HG03175 (cell line): Measurements from ENCODE around the gene CPEB1.
"Not testable (repeated sequence)": the region's sequence is repeated elsewhere in the genome, so short reads cannot be mapped to it uniquely, and the experiment has no call there.

ENCODE experiments used
- ATAC-seq: cut with Tn5 transposase; IDR thresholded peaks from one replicate; pipeline ENCODE4 v1.9.1; 2021; ENCODE audit warnings: mild to moderate bottlenecking, moderate library complexity; ENCODE audit not compliant: unreplicated experiment

Gene CPEB1

DNA sequence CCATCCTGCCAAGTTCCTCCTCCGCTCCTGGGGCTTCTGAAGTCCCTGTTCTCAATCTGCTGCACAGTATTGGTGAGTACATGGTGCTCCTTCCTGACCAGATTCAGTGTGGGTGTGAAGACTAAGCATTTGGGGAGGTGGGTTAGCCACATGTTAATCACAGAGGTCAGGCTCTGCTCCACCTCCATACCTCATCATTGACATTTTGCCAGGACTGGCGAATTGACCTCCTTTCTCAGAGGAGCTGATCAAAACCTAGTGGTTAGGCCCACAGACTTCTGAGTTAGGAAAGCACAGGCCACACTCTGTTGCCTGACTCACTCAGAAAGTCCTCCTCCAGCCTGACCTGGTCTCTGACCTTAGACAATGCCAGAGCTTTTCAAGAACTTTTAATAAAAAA is 98.5 kb downstream of the CPEB1 start:
- no peak for ATAC-seq

DNA sequence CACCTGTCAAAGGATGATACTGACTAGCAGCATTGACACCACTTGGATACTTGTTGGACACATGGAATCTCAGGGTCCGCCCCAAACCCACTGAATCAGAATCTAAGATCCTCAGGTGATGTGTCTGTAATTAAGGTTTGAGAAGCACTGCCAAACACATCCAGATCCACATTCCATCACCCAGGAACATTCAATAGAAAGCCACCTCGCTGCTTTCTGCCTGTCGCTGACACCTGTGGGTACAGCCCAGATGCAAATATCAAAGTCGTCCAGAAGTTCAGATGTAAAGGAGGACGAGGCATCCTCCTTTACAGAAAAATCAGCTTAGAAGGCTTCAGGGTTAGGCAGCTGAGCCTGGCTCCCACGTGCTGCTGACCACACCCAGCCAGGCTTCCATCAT is 101.7 kb downstream of the CPEB1 start:
- no peak for ATAC-seq

DNA sequence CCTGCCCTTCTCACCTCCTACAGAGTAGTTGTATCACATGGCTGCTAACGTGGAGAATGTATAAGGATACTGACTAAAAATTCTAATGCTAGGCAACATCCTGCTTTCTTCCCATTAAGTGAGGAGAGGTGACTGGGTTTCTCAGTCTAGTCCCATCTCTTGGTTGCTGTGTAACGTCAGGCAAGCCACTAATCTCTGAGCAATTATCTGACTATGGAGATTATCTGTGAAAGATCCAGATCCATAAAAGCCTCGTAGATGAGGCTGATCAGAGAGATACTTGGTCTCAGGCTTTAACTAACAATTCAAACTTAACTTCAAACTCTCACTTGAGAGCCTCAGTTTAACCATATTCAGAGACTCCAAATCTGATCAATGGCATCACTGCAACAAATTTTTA is 102.2 kb downstream of the CPEB1 start:
- no peak for ATAC-seq

DNA sequence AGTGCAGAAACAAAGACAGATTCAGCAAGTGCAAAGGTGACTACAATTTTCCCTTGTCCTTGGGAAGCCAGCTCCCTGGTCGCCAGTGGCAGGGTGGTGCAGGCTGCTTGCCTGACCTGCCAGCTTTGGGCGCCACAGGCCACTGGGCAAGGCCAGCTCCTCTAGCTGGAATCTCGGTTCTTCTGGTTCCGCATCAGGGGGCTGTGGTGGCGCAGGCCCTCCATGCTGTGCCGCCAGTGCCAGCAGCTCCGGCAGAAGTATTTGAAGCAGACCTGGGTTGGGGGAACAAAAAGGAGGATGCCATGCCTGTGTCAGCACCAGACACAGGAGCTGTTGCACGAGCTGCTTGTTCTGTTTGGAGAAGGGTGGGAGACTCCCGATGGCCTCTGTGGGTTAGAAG is 102.7 kb downstream of the CPEB1 start:
- ATAC-seq: no peak

DNA sequence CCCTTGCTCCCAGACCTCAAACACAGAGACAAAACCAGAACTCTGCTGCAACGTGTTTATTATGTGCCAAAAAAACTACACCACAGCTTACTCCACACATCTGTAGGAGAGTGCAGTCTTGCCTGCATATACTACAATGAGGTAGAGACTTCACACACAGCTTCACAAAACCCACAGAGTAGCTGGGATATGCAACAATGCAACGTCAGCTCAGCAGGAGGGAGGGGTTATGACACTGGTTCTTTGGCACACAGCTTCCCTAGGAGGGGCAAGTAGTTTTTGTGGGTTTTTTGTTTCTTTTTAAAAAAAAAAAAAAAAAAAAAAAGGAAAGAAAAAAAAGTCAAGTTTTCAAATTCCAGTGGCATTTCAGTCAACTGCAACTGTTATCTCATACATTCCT is 104.0 kb downstream of the CPEB1 start:
- ATAC-seq: no peak

DNA sequence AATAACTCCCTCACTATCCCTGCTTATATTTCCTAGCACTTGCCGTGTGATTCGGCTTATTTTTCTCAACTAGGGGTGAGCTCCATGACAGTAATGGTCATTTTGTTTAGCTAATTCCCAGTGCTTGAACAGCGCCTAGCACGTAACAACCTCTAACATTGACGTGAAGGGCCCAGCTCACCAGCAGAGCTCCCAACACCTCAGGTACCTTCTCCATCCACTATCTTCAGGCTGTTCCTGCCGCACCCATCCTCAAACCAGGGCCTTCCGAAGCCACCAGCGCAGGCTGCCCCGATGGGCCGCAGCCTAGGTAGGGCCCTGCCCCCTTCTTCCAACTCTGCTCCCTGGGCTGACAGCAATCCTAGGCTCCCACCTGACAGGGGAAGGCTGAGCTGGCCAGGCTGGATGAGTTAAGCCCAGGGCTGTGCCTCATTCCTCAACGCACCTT is 106.2 kb downstream of the CPEB1 start:
- ATAC-seq: no peak

DNA sequence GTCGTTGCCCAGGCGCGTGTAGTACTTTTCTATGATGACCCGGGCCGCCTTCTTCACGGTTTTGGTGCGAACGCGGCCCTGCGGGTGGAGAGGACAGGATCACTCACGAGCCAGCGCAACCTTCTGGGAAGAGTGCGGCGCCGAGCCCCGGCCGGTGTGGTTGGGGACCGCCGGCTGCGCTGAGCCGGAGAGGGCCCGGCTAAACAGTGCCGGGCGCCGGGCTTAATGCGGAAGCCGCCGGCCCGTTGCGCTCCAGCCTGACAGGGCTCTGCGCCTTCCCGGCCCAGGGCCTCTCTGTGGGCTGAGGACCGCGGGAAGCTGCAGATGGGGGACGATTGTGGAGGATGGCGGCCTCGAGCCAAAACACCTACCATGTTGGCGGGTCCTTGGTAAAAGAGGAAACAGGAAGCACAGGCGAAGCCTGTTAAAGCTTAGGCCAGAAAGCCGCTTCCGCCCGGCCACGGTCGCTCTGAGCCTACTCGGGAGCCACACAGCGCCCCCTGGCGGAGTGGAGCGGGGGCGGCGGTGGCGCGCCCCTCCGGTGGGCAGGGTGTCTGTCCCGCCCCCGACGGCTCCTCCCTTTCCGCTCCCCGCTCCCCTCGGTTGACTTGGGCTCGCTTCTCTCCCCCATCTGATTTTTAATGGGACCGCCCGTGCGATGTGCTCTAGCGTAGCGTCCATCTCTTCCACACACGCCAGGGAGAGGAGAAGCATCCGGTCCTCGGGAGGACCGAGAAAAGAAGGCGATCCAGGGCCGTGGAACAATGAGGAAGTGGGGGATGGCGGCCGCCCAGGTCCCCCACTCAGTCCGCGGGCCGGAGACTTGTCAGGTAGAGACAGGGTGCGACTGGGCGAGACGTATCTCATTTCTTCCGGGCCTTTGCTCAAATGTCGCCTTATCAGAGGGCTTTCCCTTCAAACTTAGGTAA is 106.8 kb downstream of the CPEB1 start, which contains the start of gene RPS17:
Gene RPS17 (minus strand): TSS at position 403 of the 929 bp plus-strand sequence. CDS start 29 bp downstream, at position 374.
- peak; percentile 94 for ATAC-seq

DNA sequence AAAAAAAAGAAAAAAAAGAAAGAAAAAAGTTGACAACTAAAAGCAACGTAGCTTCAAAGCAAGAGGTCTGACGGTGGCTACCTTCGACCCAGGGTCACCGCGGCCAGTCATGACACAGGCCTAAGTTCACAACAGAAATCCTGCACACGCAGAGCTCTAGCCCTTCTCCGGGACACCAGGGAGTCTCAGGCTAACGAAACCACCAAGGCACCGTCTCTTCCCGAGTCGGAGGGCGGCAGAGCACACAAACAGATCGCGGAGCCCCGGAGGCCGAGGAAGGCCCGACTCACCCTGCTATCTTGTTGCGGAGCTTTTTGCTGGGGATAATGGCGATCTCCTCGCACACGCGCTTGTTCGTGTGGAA is 107.5 kb downstream of the CPEB1 start:
- ATAC-seq: peak; percentile 5

DNA sequence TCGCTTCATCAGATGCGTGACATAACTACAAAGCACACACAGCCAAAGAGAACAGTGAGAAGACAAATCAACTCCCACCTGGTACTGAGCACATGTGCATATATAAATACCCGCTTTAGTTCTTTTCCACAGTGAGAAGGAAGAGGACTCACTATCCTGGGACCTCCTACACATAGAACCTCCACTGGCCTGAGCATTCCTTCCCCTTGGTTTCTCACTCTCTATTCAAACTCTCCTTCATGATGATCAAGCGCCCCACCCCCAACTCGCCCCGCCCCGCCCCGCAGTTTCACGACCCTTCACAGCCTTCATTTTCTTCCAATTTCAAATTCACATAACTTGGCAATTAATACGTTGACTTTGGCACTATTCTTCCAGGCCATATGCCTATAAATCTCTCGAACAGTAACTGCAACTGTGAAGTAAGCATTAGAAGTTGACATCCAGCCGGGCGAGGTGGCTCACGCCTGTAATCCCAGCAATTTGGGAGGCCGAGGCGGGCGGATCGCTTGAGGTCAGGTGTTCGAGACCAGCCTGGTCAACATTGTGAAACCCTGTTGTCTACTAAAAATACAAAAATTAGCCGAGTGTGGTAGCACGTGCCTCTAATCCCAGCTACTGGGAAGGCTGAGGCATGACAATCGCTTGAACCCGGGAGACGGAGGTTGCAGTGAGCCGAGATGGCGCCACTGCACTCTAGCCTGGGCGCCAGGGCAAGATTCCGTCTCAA is 108.0 kb downstream of the CPEB1 start:
- no peak for ATAC-seq

DNA sequence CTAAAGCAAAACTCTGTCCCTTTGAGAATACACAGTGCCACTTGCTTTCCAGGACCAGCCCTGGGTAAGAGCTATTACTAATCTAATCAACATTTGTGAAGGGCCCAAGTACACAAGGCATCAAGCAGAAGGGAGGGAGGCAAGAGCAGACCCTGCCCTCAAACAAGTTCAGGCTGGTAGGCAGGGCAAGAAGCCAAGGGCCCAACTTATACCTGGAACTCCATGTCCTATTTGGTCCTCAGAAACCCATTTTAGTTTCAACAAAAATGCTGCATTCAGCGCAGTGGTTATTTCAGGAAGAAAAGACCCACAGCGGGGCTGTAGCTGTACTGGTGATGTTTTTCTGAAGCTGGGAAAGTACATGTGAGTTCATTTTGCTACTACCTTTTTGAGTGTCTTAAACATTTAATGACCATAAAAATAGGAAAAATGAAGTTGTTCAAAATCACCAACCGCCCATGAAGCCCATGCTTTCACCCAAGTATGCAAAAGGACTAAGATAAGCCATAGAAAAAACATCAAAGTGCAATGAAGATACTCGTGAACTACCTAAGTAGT is 109.7 kb downstream of the CPEB1 start:
- ATAC-seq: no peak

DNA sequence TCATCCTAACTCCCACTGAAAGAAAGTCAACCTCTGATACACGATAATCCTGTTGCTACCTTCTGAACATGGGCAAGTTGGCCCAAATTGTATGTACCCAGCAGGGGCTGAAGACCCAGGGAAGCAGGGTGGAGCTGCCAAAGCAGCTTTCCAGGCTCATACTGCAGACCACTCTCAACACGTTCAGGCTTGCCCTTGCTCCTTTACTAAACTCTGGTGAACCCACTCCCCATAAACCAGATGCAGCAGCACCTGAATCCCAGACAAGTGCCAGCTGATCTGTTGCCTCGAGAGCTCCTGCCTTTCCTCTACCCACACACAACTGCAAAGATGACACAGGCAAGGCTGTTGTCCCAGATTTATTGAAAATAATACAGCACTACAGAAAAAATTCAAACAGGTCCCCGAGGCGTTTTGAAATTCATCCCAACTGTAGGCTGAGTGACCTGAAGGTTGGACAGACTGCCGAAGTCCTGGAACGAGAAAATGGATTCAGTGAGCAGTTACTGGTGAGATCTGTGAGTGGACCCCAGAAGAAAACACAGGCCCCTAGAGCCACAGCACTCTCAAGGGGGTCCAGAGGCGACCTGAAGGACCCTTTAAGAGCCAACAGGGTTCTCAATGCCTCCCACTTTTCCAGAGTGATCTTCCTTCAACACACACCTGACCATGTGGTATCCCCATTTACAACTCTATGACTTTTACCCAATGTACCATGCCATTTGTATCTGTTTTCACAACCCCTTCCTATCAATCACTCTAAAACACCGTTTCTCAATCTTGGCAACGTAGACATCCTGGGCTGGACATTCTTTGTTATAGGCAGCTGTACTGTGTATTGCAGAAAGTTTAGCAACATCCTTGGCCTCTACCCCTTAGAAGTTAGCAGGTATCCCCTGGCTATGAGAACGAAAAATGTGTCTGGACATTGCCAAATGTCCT is 110.5 kb downstream of the CPEB1 start:
- ATAC-seq: no peak

DNA sequence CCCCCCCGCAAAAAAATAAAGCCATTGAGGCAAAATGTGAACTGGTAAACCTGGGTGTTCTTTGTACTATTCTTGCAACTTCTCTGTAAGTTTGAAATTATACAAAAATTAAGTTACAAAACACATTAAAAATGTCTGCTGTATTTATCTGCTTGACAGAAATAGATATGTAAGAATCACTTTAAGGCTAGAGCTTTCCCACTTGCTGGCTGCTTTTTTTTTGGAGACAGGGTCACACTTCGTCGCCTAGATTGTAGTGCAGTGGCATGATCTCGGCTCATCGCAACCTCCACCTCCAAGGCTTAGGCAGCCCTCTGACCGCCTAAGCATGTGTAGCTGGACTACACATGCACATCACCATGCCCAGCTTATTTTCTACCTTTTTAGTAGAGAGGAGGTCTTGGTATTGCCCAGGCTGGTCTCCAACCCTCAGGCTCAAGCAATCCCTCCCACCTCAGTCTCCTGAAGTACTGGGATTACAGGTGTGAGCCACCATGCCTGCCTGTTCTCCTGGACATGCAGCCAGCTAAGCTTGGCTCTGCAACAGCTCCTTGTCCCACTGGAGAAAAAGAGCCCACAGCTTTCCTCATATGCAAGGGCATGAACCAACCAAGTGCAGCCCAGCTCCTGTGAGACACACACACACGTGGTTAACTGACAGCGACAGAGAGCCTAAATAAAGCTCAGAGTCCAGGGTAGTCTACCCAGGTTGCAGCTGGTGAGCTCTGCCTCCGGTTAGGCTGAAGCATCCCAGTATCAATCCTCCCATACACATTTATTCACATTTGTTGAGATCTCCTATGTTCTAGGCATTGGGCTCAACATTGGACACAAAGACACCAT is 111.4 kb downstream of the CPEB1 start:
- no peak for ATAC-seq

DNA sequence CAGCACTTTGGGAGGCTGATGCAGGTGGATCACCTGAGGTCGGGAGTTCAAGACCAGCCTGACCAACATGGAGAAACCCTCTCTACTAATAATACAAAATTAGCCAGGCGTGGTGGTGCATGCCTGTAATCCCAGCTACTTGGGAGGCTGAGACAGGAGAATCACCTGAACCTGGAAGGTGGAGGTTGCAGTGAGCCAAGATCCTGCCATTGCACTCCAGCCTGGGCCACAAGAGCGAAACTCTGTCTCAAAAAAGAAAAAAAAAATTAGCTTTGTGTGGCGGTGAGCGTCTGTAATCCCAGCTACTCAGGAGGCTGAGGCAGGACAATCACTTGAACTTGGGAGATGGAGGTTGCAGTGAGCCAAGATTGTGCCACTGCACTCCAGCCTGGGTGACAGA is 112.0 kb downstream of the CPEB1 start:
- ATAC-seq: not testable (repeated sequence)

DNA sequence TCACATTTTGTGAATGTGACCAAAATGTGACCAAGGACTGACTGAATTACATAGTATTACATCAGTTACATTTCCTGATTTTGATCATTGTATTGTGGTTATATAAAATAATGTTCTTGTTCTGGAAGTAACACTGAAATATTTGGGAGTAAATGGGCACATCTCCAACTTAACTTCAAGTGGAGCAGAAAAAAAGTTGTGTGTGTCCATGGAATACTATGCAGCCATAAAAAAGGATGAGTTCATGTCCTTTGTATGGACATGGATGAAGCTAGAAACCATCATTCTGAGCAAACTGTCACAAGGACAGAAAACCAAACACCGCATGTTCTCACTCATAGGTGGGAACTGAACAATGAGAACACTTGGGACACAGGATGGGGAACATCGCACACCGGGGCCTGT is 112.7 kb downstream of the CPEB1 start:
- ATAC-seq: not testable (repeated sequence)

DNA sequence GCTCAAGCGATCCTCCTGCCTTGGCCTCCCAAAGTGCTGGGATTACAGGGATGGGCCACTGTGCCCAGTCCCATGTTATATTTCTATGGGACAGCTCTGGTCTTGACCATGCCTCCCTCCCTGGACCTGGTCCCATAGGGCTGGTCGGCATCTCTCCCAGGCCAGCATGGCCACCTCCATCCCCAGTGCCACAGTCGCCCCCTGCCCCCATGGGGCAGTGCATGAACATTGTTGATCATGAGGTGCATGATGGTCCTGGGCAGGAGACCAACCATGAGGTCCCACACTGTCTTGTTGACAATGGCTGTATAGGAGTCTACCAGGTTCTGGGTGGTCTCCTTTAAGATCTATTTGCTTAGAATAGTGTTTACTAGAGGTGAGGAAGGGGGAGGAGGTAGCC is 113.4 kb downstream of the CPEB1 start:
- no peak for ATAC-seq

DNA sequence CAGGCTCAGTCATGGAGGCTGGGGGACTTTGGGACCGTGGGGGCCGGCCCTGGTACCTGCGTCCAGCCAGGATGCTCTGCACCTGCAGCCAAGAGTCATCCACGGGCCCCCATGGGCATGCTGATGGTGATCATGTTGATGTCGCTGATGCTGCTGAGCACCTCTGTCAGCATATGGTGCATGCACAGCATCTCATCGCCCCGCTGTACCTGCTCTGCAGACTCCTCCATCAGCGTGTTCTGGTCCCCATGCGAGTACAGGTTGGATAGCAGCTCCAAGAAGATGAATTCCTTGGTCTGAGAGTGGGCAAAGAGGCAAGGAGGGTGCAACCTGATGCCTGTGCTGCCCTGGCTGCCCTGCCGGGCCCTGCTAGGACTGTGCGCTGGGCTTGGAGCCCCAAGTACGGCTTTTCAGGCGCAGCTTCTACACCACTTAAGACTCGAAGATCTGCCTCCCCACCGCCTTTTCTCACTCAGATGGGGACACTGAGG is 114.1 kb downstream of the CPEB1 start:
- ATAC-seq: no peak

DNA sequence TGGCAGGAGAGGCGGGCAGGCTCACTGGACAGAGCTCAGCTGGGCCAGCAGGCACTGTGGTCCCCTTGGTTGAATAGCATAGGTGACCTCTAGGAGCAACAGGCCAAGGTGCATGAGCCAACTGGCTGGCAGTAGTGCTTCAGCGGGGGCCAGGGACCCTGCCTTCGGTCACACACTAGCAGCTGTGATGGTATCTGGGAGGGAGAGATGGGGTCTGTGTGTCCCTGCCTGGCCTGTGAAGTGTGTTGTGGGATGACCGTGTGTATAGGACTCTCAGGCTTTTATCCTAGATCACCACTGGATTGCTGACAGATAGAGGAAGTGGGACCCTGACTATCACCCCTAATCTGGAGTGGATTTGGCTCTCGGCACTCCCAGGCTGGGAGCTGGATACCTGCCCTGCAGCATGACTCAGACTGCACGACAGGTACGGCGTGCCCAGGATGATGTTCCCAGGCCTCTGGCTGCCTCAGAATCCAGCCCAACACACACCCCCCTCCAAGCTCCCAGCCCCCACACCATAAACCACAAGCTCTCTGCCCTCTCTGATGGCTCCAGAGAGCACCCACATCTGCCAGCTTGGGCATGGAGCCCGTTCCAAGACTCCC is 114.7 kb downstream of the CPEB1 start:
- no peak for ATAC-seq

DNA sequence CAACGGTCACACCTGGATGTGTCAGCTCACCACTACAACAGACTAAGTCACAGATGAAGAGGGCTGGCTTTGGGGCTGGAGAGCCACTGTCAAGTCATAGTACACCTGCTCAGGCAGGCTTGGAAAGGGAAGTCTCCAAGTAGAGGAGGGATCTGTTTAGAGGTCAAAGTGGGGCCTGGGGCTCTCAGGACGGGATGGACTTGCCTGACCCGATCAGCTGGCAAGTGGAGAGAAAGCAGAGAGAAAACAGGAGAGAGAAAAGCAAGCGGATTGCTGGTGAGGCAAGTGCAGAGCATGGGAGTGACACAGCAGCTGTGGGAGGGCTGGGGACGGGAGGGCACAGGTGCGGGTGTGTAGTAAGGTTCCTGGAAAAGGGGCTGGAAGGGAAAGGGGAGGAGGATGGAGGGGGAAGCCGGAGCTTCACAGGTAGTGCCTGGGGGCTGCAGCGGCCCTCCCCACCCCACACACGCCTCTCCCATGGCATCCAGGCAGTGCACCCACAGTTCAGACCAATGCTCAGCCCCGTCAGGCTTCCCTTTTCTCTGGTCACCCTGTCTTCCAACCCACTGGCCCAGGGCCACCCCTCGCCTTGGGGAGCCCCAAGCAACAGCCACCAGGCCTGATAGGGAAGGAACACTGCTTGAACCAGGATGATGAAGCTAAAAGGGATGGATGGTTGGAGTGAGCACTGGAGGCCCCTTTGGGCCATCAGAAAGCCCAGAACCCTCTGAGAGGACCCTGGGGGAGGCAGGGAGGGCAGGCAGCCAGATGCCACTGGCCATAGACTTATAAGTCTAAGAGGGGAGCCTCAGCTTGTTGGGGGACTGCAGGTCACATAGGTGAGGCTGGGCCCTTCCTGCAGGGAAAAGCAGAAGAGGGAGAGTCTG is 115.4 kb downstream of the CPEB1 start:
- no peak for ATAC-seq
